ENCODE data around the gene ROM1.
"Not testable (repeated sequence)": the region's sequence is repeated elsewhere in the genome, so short reads cannot be mapped to it uniquely, and the experiment has no call there.

The ROM1 gene

DNA sequence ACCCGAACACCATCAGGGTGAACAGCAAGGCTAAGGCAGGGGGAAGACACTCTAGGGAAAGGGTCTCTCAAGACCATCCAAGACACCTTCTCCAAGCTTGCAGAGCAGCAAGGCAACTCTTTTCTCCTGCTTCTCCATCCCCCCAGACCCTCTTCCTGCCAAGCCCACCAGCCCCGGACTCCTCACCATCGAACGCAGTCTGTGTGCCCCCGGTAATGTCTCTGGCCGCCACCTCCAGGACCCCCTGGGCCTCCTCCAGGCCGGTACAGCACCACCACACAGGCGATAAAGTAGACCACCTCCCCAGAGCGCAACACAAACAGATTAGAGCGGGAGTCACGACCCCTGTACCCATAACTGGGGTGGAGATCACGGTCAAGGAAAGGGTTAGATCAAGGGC, 4.3 kb upstream of the ROM1 start:
- DNase-seq (ENCODE audit: low read depth in 2 of 2): no peak

DNA sequence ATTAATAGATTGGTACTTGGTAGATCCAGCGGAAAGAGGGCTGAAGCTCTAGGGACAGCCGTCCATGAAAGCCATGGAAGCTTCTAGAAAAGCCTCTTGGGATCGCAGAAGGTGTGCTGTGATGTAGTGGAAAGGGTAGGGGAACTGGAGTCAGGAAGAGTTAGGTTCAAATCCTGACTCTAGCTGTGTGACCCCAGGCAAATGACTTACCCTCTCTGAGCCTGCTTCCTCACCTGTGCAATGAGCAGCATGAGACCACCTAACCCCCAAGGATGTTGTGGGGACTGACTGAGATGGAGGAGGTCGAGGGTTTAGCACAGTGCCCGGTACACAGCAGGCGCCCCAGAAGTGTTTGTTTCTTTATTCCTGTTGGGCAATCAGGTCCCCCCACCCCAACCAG, 2.7 kb upstream of the ROM1 start:
- no peak for DNase-seq (ENCODE audit: low read depth in 2 of 2)

DNA sequence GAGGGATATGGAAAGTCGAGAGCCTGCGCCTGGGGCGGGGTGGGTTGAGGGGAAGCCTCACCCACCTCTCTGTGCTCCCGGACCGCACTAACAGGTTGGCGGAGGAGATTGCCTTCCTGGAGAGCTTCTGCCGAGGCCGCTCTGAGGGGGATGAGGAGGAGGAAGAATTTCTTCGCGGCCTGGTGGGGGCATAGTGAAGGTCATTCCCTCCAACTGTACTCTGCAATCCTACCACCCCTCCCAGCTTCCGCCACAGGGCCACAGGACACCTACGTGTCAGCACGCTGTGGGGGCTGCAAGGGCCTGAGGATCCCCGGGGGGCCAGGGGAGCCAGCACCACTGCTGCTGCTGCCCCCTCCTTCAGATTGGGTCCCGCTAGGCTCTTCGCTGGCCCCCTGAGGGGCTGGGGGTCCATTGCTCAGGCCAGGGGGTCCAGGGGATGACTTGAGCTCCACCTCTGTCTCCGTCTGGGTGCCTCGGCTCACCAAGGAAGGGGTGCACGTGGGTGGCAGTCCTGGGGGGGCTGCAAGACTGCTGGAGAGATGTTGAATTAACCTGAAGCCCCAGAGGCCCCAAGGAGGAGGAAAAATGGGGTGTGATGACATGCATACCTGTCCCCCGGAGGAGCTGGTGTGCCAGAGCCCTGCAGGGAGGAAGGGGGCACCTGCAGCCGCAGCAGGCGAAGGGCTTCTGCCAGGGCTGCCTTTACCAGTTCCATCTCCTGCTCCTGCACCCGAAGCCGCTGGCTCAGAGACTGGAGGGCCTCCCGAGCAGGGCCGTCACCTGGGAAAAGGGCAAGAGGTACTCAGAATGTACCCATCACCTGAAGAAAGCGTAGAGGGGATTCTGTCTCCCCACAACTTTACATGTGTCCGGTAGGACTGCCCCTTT, 2.0 kb upstream of the ROM1 start:
- no peak for DNase-seq (ENCODE audit: low read depth in 2 of 2)

DNA sequence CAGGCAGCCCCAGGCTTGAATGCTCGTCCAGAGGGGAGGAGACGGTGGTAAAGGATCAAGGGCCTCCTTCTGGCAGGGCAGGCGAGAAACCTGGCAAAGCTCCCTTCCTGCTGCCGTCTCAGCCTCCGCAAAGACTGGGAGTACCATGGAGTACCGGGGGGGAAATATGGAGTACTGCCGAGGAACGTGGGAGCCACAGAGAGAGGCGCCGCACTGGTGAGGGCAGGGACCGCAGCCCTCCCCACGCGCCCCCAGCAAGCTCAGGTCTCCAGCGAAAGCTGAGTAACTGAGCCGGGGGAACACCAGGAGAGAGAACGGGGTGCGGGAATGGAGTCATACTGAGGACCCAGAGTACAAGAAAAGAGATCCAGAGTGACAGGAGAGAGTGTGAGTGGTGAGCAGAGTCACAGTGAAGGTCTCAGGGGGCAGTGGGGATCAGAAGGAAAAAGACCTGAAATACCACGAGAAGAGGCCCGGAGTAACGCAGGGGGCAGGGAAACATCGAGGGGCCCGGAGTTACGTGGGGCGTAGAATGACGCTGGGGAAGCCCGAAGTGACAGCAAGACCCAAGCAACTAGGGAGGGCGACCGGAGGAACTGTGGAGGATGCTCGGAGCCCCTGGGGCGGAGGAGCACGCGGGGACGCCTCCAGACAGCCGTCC, 1.2 kb upstream of the ROM1 start:
- DNase-seq (ENCODE audit: low read depth in 2 of 2): no peak

DNA sequence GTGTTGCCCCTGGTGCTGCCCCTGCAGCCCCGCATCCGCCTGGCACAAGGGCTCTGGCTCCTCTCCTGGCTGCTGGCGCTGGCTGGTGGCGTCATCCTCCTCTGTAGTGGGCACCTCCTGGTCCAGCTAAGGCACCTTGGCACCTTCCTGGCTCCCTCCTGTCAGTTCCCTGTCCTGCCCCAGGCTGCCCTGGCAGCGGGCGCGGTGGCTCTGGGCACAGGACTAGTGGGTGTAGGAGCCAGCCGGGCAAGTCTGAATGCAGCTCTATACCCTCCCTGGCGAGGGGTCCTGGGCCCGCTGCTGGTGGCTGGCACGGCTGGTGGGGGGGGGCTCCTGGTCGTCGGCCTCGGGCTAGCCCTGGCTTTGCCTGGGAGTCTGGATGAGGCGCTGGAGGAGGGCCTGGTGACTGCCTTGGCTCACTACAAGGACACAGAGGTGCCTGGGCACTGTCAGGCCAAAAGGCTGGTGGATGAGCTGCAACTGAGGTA, 278 bp downstream of the ROM1 start:
- no peak for DNase-seq (ENCODE audit: low read depth in 2 of 2)

DNA sequence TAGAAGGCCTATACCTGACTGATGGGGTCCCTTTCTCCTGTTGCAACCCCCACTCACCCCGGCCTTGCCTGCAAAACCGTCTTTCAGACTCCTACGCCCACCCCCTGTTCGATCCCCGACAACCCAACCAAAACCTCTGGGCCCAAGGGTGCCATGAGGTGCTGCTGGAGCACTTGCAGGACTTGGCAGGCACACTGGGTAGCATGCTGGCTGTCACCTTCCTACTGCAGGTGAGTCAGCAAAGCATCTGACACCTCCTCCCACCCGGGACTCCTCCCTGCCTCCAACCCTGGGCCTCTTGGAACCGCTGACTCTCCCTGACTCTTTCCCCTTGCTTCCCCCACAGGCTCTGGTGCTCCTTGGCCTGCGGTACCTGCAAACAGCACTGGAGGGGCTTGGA, 1.2 kb downstream of the ROM1 start:
- DNase-seq (ENCODE audit: low read depth in 2 of 2): no peak

DNA sequence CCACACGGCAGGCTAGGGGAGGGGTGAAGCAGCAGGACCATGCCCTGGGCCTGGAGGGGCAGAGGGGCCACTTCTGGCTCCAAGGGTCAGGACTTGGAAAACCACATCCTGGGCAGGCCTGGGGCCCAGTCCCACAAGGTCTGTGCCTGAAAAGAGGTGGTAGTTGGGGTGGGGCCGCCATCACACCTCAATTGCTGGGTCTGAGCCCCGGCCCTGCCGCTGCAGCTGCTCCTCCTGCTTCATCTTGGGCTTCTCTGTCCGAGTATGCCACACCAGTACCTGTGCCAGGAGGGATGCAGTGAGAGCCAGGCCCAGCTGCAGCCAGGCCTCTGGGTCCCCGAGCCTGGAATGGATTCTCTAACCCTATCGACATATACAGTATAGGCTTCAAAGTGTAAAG, 2.5 kb downstream of the ROM1 start:
- no peak for DNase-seq (ENCODE audit: low read depth in 2 of 2)

DNA sequence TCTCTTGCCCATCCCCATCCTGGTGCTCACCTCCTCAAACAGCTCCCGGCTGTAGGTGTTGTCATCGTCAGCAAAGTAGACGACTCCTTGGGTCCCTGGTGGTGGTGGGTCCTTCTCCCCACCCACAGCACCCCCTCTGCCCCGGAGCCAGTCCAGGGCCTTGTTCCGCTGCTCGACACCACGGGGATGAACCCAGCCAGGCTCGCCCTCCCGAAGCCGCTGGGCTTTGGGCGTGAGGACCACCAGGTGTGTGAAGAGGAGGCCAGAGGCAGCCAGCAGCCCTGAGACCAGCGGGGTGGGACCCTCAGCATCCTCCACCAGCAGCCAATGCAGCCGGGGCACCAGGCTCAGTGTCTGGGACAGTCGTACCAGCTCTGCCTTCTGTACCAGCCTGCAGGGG, 3.9 kb downstream of the ROM1 start:
- DNase-seq (ENCODE audit: low read depth in 2 of 2): not testable (repeated sequence)

DNA sequence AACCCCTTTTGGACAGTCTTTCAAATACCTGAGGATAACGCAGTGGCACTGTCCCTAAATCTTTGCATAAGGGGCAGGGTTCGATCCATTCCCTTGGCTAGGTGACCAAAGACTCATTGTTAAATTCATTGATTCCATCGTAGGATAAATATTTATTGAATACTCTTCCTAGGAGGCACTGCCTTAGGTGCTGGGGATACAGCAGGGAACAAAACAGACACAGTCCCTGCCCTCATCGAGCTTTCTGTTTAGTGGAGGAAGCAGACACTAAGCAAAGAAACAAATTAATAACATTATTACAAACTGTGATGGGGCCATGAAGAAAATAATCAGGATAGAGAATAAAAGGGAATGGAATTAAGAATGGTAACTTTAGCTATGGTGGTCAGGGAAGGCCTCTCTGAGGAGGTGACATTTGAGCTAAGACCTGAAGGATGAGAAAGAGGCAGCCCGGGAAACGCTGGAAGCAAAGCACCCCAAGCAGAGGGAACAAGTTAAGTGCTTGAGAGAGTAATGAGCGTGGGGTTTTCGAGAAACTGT, 8.0 kb downstream of the ROM1 start:
- DNase-seq (ENCODE audit: low read depth in 2 of 2): no peak

DNA sequence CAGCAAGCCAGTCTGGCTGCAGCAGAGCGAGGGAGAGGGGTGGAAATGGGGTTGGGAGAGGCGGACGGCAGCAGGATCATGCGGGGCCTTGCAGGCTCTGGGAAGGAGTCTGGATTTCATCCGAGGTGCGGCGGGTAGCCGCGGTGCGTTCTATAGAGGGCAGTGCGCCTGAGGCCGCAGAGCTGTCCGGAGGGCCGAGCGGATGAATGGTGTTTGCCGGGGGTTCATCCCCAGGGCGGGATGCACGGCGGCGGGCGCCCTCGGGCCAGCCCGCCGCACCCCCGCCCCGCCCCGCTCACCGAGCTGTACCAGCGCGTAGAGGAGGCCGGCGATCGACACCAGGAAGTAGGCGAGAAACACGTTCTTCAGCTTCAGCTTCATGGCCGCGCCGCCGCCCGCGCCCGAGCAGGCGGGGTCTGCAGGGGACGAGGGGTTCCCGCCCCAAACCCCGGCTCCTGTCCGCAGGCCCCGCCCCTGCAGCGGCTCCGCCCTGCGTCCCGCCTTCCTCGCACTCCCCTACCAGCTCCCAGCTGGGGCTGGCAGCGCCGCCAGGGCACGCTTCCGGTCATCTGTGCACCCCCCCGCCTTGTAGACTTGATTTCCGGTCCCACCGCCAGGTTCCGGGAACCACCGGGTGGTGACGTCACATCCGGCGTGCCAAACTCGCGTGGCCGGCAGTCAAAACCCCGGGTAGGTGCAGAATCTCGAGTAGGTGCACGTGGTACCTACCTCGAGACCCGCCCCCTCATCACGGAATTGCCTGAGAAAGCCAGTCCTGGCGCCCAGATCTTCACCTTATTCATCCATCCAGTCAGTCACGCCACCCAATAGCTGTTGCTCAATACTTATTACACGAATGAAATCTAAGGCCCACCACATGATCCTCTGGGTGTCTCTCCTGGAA, 8.8 kb downstream of the ROM1 start, which contains the start of gene B3GAT3:
Gene B3GAT3 (minus strand): TSS at position 420 of the 904 bp plus-strand sequence. CDS start 39 bp downstream, at position 381.
- DNase-seq (ENCODE audit: low read depth in 2 of 2): peak; percentile 86 to 89

DNA sequence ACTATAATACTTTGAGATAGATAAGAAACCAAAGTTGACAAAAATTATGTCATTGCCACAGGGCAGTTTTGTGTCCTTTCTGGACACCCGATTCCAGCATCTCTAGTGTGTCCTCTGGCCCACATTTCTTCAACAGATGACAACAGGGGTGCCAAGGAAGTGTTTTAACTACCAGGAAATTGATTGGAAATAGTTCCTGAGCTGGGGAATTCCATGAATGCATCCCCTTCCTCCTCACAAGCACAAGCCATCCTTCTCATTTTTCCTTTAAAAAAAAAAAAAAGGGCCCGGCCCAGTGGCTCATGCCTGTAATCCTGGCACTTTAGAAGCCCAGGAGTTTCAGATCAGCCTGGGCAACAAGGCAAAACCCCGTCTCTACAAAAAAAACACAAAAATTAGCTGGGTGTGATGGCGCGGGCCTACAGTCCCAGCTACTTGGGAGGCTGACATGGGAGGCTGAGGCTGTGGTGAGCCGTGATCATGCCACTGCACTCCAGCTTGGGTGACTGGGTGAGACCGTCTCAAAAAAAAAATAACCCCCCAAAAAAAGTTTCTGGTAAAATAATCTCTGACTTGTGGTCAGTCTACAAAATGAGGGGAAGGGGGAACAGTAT, 9.5 kb downstream of the ROM1 start:
- no peak for DNase-seq (ENCODE audit: low read depth in 2 of 2)

DNA sequence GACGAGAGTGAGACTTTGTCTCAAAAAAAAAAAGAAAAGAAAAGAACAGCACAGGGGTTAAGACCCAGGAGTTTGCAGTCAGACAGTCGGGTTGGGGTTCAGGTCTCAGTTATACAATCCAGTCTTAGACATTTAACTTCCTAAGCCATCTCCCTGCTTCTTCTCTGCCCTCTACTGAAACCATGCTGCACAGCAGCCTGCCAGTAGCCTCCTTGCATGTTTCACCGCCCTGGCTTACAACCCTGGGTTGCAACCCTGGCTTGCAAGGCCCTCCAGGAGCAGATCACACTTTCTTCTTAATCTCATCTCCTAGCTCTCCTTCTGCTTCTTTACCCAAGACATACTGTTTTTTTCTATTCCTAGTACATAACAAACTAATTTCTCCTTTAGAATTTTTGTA, 14.7 kb downstream of the ROM1 start:
- no peak for DNase-seq (ENCODE audit: low read depth in 2 of 2)

DNA sequence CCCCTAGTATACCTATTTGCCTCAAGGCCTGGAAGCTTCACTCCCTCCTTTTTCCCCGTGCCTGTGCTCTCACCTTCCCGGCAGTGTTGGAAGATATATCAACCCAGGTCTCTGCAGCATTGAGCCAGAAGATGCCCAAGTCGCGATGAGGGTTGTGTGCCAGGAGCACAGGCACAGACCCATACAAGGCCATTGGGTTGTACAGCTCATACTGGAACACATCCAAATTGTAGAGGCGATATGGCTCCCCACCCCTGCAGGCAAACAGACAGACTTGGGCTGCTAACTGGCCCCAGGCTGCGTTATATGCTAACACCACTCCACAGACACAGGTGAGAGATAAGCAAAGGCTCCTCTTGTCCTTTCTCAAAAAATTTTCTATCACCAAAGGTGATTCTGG, 19.4 kb downstream of the ROM1 start:
- DNase-seq (ENCODE audit: low read depth in 2 of 2): no peak

DNA sequence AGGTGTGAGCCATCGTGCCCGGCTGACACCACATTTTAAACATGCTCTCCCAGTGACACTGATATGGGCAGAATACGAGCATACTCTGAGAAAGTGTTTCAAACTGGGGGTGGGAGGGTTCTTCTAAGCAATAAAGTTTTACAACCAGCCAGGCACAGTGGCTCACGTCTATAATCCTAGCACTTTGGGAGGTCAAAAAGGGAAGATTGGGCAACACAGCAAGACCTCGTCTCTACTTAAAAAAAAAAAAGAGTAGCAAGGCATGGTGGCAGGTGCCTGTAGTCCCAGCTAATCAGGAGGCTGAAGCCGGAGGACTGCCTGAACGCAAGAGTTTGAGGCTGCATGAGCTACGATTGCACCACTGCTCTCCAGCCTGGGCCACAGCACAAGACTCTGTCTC, 31.2 kb downstream of the ROM1 start:
- no peak for DNase-seq (ENCODE audit: low read depth in 2 of 2)

DNA sequence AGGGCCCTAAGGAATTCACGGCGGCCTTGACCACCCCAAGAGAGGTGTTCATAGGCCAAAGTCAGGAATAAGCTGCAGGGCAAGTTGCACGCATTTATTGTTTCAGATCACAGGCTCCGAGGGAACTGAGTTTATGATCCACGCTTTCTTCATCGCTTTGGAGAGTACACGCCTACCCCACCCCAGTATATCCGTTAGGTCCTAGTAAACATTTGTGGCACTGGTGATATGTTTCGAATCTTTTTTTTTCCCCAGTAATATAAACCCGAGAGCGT, 32.6 kb downstream of the ROM1 start:
- DNase-seq (ENCODE audit: low read depth in 2 of 2): no peak

DNA sequence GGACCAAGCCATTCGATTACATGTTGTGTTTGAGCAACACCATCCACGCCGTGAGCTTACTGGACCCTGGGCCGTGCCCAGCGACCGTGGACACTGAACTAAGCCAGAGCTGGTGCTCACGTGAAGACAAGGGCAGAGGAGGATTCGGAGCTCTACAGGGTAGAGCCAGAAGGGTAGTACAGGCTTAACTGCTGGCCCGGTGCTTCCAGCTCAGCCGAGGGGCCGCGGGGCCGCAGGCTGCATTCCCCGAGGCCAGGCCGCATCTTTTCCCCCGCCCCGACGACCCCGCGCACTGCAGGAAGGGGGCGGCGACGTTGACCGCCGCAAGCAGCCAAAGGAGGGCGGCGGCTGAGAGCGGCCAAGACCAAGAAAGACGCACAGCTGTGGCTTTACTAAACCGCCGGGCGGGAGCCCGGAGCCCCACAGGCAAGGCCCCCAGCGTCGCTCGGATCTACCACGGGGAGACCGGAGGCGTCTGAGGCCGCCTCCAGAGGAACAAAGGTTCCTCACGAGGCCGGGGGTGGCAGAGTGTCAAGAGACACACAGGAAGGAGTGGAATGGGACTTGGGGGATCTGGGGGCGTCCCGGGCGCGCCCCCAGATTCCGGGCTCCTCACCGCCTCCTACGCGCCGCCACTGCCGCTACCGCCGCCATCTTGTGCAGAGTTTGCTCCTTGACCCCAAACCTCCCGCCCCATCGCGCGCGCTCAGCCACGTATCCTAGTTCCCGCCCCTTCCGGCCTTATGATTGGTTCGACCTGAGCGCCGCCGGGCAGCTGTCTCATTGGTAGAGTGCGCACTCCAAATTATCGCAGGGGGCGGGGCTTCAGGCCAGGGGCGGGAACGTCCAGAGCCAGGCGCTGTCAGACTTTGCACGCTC, 33.1 kb downstream of the ROM1 start, which contains the start of gene GANAB:
Gene GANAB (minus strand): TSS at position 668 of the 879 bp plus-strand sequence. CDS start 14 bp downstream, at position 654.
- DNase-seq (ENCODE audit: low read depth in 2 of 2): peak; percentile 96 to 99

DNA sequence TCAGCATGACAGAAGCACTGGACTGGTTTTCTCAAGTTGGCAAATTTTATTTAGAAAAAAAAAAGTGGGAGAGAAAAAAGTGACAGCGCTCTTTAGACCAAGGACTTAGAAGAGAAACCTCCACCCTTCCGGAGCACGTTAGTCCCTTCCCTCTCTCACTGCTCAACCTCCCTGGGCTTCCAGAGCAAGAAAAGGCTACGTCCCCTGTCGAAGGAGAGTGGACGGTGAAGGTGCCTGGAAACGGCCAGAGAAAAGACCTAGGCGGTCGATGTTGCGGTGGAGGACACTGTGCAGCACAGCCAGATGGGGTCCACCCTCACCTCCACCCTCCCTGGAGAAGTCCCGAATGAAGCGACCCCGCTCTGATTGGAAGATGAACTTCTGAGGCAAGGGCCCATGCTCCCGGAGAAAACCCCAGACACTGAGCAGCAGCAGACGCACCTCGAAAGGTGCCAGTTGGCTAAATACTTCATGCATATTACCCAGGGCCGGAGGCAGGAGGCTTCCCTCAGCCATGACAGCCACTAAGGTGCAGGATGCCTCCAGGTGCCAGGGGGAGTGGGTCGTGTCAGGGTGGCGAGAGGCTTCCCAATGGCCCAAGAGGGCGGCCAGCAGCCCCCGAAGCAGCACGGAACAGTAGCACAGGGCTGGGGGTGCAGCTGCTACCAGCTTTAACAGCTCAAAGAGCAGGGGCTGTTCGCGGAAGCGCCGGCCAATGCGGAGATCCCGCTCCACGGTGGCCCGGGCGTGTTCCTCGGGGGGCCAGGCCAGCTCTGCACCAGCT, 34.0 kb downstream of the ROM1 start:
- no peak for DNase-seq (ENCODE audit: low read depth in 2 of 2)

DNA sequence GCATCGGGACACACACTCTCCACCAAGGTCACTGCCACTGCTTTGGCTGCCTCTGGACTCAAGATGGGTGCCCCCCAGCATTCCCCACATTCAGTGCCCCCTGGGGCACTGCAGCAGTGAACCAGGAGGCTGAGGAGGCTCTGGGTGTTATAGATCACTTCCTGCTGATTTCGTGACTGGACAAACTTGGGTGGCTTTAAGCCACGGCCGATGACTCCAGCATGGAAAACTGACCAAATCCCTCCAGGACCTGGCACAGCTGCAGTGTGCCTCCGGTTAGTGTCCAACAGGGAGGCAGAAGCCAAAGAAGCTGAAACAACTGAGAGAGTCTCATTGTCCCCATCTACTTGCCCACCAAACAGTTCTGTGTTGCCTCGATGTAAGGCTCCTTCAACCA, 34.5 kb downstream of the ROM1 start:
- no peak for DNase-seq (ENCODE audit: low read depth in 2 of 2)

DNA sequence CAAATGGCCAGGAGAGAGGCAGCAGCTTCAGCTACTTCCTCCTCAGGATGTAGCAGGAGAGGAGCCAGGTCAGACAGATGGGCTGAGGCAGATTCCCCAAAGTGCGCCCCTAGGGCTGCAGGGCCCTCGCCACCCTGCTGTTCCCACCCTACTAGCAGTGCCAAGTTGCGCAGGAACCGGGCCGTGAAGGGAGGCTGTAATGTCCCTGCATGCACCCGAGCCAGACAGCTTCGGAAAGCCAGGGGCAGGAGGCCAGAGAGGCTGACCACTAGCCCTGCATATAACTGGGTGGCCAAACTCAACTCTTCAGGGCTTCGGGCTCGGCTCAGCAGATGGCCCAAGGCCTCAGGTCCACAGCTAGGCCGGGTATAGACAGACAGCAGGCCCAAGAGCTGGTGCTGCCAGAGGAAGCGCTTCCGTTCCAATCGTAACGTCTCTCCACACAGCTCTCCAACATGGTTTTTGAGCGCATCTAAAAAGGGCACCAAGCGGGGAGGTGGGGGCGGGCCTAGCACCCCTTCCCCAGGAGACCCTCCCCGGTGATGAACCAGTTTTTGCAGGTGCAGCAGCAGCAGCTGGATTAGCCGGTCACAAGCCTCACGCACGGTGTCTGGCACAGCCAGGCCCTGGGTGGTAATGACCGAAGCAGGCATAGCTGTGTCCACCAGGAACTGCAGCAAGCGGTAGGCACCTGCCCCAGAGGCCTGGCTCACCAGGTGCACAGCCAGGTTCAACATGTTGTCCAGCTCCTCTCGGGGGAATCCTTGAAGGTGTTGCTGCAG, 35.3 kb downstream of the ROM1 start:
- DNase-seq (ENCODE audit: low read depth in 2 of 2): no peak
